ENCODE results near the gene MYO7B.

Gene MYO7B

GRCh38 chr2:127503491-127503890, 32.0 kb upstream of the MYO7B start:
- Histone ChIP-seq H3K9ac (no peak overlapping the region), H3K4me2 (ENCODE audit: low read length) (no peak overlapping the region), H3K9me3 (ENCODE audit: control insufficient read depth, low read length) (no peaks in the 10 kb centered on the region), H3K27me3 (ENCODE audit: control insufficient read depth, insufficient read depth, low read length) (no peaks in the 10 kb centered on the region), H3K4me3 (ENCODE audit: low read depth, low read length) (no peak overlapping the region), H3K36me3 (ENCODE audit: control insufficient read depth, insufficient read depth, low read length) (no peaks in the 10 kb centered on the region), H2AFZ (no peak overlapping the region), H3K27ac (no peak overlapping the region), H3K4me1 (no peaks in the 10 kb centered on the region), H3K79me2 (peaks cover 12% of the 10 kb centered on the region)
- TF ChIP-seq CTCF (IDR thresholded peaks at IDR 0.05), result no peak

- no peak for TF ChIP-seq CTCF (IDR thresholded peaks at IDR 0.05)
- H2AFZ ChIP-seq, result no peak overlapping the region
- no peak overlapping the region for H3K9ac ChIP-seq
- peaks cover 12% of the 10 kb centered on the region for H3K79me2 ChIP-seq
- no peaks in the 10 kb centered on the region for H3K36me3 ChIP-seq (ENCODE audit: control insufficient read depth, insufficient read depth, low read length)
- H3K9me3 ChIP-seq (ENCODE audit: control insufficient read depth, low read length), result no peaks in the 10 kb centered on the region
- no peak overlapping the region for H3K27ac ChIP-seq
- no peak overlapping the region for H3K4me3 ChIP-seq (ENCODE audit: low read depth, low read length)
- H3K4me1 ChIP-seq, result peaks cover 4% of the 10 kb centered on the region
- H3K4me2 ChIP-seq (ENCODE audit: low read length), result no peak overlapping the region
- no peaks in the 10 kb centered on the region for H3K27me3 ChIP-seq (ENCODE audit: control insufficient read depth, insufficient read depth, low read length)
These were observed 30.7 kb upstream of the MYO7B start for GRCh38 chr2:127504552-127505430.

GRCh38 chr2:127506510-127506909, 29.0 kb upstream of the MYO7B start:
- H3K9me3 ChIP-seq (ENCODE audit: control insufficient read depth, low read length), result no peaks in the 10 kb centered on the region
- TF ChIP-seq CTCF (IDR thresholded peaks at IDR 0.05), result no peak
- H3K27ac ChIP-seq, result no peak overlapping the region
- no peak overlapping the region for H3K9ac ChIP-seq
- no peak overlapping the region for H2AFZ ChIP-seq
- peaks cover 4% of the 10 kb centered on the region for H3K4me1 ChIP-seq
- H3K79me2 ChIP-seq, result peaks cover 12% of the 10 kb centered on the region
- H3K4me3 ChIP-seq (ENCODE audit: low read depth, low read length), result no peak overlapping the region
- H3K4me2 ChIP-seq (ENCODE audit: low read length), result no peak overlapping the region
- no peaks in the 10 kb centered on the region for H3K36me3 ChIP-seq (ENCODE audit: control insufficient read depth, insufficient read depth, low read length)
- no peaks in the 10 kb centered on the region for H3K27me3 ChIP-seq (ENCODE audit: control insufficient read depth, insufficient read depth, low read length)

- H2AFZ ChIP-seq, result no peak overlapping the region
- H3K4me2 ChIP-seq (ENCODE audit: low read length), result no peak overlapping the region
- peaks cover 16% of the 10 kb centered on the region for H3K79me2 ChIP-seq
- no peaks in the 10 kb centered on the region for H3K9me3 ChIP-seq (ENCODE audit: control insufficient read depth, low read length)
- peaks cover 4% of the 10 kb centered on the region for H3K4me1 ChIP-seq
- no peaks in the 10 kb centered on the region for H3K27me3 ChIP-seq (ENCODE audit: control insufficient read depth, insufficient read depth, low read length)
- H3K9ac ChIP-seq, result no peak overlapping the region
- TF ChIP-seq CTCF (IDR thresholded peaks at IDR 0.05), result no peak
- H3K4me3 ChIP-seq (ENCODE audit: low read depth, low read length), result no peak overlapping the region
- no peaks in the 10 kb centered on the region for H3K36me3 ChIP-seq (ENCODE audit: control insufficient read depth, insufficient read depth, low read length)
- H3K27ac ChIP-seq, result peak overlapping the region; percentile 29
These were observed 27.4 kb upstream of the MYO7B start for GRCh38 chr2:127508023-127508630.

Data from parathyroid adenoma (tissue), 2 donors.